DMS 273 (cell line): ENCODE data around the gene SLCO1A2.

Source experiments
- DNase-seq: peaks from one replicate; lab custom pipeline; 2025; ENCODE audit not compliant: unreplicated experiment; lab: John Stamatoyannopoulos, UW

Gene SLCO1A2

DNA sequence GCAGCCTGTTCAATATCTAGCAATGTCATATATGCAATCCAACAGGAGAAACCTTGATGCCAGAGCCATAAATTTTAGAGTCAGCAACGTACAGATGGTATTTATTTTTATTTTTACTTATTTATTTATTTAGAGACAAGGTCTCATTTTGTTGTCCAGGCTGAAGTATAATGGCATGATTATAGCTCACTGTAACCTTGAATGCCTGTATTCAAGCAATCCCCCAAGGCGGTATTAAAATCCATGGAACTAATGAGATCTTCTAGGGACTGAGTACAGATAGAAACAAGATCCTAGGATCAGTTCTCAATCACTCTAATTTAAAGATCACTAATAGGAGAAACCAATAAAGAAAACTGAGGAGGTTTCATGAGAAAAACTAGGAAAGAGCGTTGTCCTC lies 114.5 kb downstream of the SLCO1A2 start:
- no peak for DNase-seq

GRCh38 chr12:21219206-21219605 lies 115.5 kb downstream of the SLCO1A2 start:
- no peak for DNase-seq
